ENCODE results near the gene ARFGEF3.

ARFGEF3 gene

GRCh38 chr6:138293428-138294395 lies 132.0 kb downstream of the ARFGEF3 start:
- Histone ChIP-seq H3K27ac (no peak overlapping the region), H3K4me3 (ENCODE audit: low read depth, low read length) (no peak overlapping the region), H3K36me3 (replicated peaks) (no peaks in the 10 kb centered on the region), H3K27me3 (replicated peaks) (no peaks in the 10 kb centered on the region)
- in situ Hi-C loops (cut with HindIII; ENCODE audit: low pct_ligation_motif_present, low sequenced_read_pairs), result no loop called here
- TF ChIP-seq CTCF (IDR thresholded peaks at IDR 0.05; ENCODE audit: low read depth, low read length, missing control alignments), result no peak
- DNase-seq, result no peak

GRCh38 chr6:138296381-138296780 lies 134.6 kb downstream of the ARFGEF3 start:
- no peaks in the 10 kb centered on the region for H3K36me3 ChIP-seq (replicated peaks)
- H3K27me3 ChIP-seq (replicated peaks), result no peaks in the 10 kb centered on the region

GRCh38 chr6:138296786-138297185 lies 135.0 kb downstream of the ARFGEF3 start:
- in situ Hi-C loops (cut with HindIII; ENCODE audit: low pct_ligation_motif_present, low sequenced_read_pairs), result no loop called here
- H3K27me3 ChIP-seq (replicated peaks), result no peaks in the 10 kb centered on the region
- no peak overlapping the region for H3K4me3 ChIP-seq (ENCODE audit: low read depth, low read length)
- no peaks in the 10 kb centered on the region for H3K36me3 ChIP-seq (replicated peaks)
- no peak overlapping the region for H3K27ac ChIP-seq
- TF ChIP-seq CTCF (IDR thresholded peaks at IDR 0.05; ENCODE audit: low read depth, low read length, missing control alignments), result no peak
- DNase-seq, result no peak

More at GRCh38 chr6:138296381-138296780, 134.6 kb downstream of the ARFGEF3 start:
- no peak for TF ChIP-seq CTCF (IDR thresholded peaks at IDR 0.05; ENCODE audit: low read depth, low read length, missing control alignments)
- no peak for DNase-seq
- H3K4me3 ChIP-seq (ENCODE audit: low read depth, low read length), result no peak overlapping the region
- H3K27ac ChIP-seq, result no peak overlapping the region
- in situ Hi-C loops (cut with HindIII; ENCODE audit: low pct_ligation_motif_present, low sequenced_read_pairs), result no loop called here

GRCh38 chr6:138297761-138298298 lies 136.1 kb downstream of the ARFGEF3 start:
- TF ChIP-seq CTCF (IDR thresholded peaks at IDR 0.05; ENCODE audit: low read depth, low read length, missing control alignments), result peak; percentile 11
- no peak for DNase-seq
- no peaks in the 10 kb centered on the region for H3K27me3 ChIP-seq (replicated peaks)
- in situ Hi-C loops (cut with HindIII; ENCODE audit: low pct_ligation_motif_present, low sequenced_read_pairs), result no loop called here
- no peaks in the 10 kb centered on the region for H3K36me3 ChIP-seq (replicated peaks)
- H3K27ac ChIP-seq, result no peak overlapping the region
- no peak overlapping the region for H3K4me3 ChIP-seq (ENCODE audit: low read depth, low read length)

- in situ Hi-C loops (cut with HindIII; ENCODE audit: low pct_ligation_motif_present, low sequenced_read_pairs), result no loop called here
- no peaks in the 10 kb centered on the region for H3K36me3 ChIP-seq (replicated peaks)
- no peaks in the 10 kb centered on the region for H3K27me3 ChIP-seq (replicated peaks)
- H3K27ac ChIP-seq, result no peak overlapping the region
- no peak for TF ChIP-seq CTCF (IDR thresholded peaks at IDR 0.05; ENCODE audit: low read depth, low read length, missing control alignments)
- no peak overlapping the region for H3K4me3 ChIP-seq (ENCODE audit: low read depth, low read length)
- DNase-seq, result no peak
Observed at GRCh38 chr6:138300469-138300868, 138.7 kb downstream of the ARFGEF3 start.

Data from brain microvascular endothelial cell (primary cell).